GM21447 (cell line): ENCODE data around the gene FITM1.

Experiments used
- ATAC-seq: cut with Tn5 transposase; IDR thresholded peaks from one replicate; pipeline ENCODE4 v1.9.1; 2021; ENCODE audit not compliant: unreplicated experiment

The FITM1 gene

GRCh38 chr14:24117179-24117578 is 13.3 kb upstream of the FITM1 start:
- no peak for ATAC-seq

GRCh38 chr14:24119691-24120090 is 10.8 kb upstream of the FITM1 start:
- no peak for ATAC-seq

- no peak for ATAC-seq
Observed at GRCh38 chr14:24121210-24121609, 9.2 kb upstream of the FITM1 start.

GRCh38 chr14:24122416-24122815 is 8.0 kb upstream of the FITM1 start:
- no peak for ATAC-seq

- no peak for ATAC-seq
Observed at GRCh38 chr14:24122898-24123297, 7.6 kb upstream of the FITM1 start.

GRCh38 chr14:24123424-24124417 is 6.7 kb upstream of the FITM1 start:
- peak; percentile 55 for ATAC-seq

- no peak for ATAC-seq
Observed at GRCh38 chr14:24126939-24127338, 3.5 kb upstream of the FITM1 start.

GRCh38 chr14:24127673-24128072 is 2.8 kb upstream of the FITM1 start:
- no peak for ATAC-seq

- ATAC-seq = no peak
Observed at GRCh38 chr14:24129410-24129998, 955 bp upstream of the FITM1 start.

- ATAC-seq = no peak
Observed at GRCh38 chr14:24130717-24131548, 474 bp downstream of the FITM1 start.

- ATAC-seq = no peak
Observed at GRCh38 chr14:24131549-24131966, 1.1 kb downstream of the FITM1 start.

GRCh38 chr14:24132061-24132685 is 1.7 kb downstream of the FITM1 start:
- no peak for ATAC-seq

GRCh38 chr14:24132976-24133375 is 2.5 kb downstream of the FITM1 start:
- ATAC-seq = no peak

- ATAC-seq = no peak
Observed at GRCh38 chr14:24133735-24134134, 3.3 kb downstream of the FITM1 start.

GRCh38 chr14:24135584-24135833 is 5.0 kb downstream of the FITM1 start:
- ATAC-seq = no peak

GRCh38 chr14:24135834-24136683 is 5.6 kb downstream of the FITM1 start, which contains the start of gene PSME1:
TSS of gene PSME1 (plus strand) at chr14:24136194. CDS start at chr14:24136263, 69 bp downstream.
- peak; percentile 82 for ATAC-seq

GRCh38 chr14:24136684-24137528 is 6.4 kb downstream of the FITM1 start:
- no peak for ATAC-seq

GRCh38 chr14:24137529-24138395 is 7.3 kb downstream of the FITM1 start:
- ATAC-seq = no peak
